CMK (cell line): Measurements from ENCODE around the gene CLDN22.
A peak's percentile ranks its signal among the peaks of the same experiment; 100 is the strongest.

Experiments used
- DNase-seq: peaks from one replicate; pipeline ENCODE4 v3.0.0-alpha.2; 2010; ENCODE audit warnings: low read depth

CLDN22 gene

GRCh38 chr4:183320211-183321059 lies at the start of gene CLDN22:
Gene CLDN22, minus strand, starts transcription at chr4:183320276. Its CDS starts 58 bp downstream, at chr4:183320218.
- no peak for DNase-seq

GRCh38 chr4:183369073-183369472 lies 49.0 kb upstream of the CLDN22 start:
- DNase-seq = no peak

GRCh38 chr4:183366206-183366835 lies 46.2 kb upstream of the CLDN22 start:
- DNase-seq = no peak

- DNase-seq = no peak
Observed at GRCh38 chr4:183364025-183364424, 43.9 kb upstream of the CLDN22 start.

- no peak for DNase-seq
Observed at GRCh38 chr4:183362916-183363542, 43.0 kb upstream of the CLDN22 start.

- DNase-seq = no peak
Observed at GRCh38 chr4:183362036-183362435, 42.0 kb upstream of the CLDN22 start.

GRCh38 chr4:183360161-183360919 lies 40.3 kb upstream of the CLDN22 start:
- no peak for DNase-seq

GRCh38 chr4:183358215-183358755 lies 38.2 kb upstream of the CLDN22 start:
- no peak for DNase-seq

GRCh38 chr4:183356931-183357675 lies 37.0 kb upstream of the CLDN22 start:
- DNase-seq = no peak

GRCh38 chr4:183356173-183356830 lies 36.2 kb upstream of the CLDN22 start:
- DNase-seq = no peak

- DNase-seq = no peak
Observed at GRCh38 chr4:183355405-183355804, 35.3 kb upstream of the CLDN22 start.

- DNase-seq = no peak
Observed at GRCh38 chr4:183354219-183354618, 34.1 kb upstream of the CLDN22 start.

- no peak for DNase-seq
Observed at GRCh38 chr4:183353557-183353956, 33.5 kb upstream of the CLDN22 start.

GRCh38 chr4:183352546-183352945 lies 32.5 kb upstream of the CLDN22 start:
- no peak for DNase-seq

- DNase-seq = no peak
Observed at GRCh38 chr4:183350317-183351071, 30.4 kb upstream of the CLDN22 start.

GRCh38 chr4:183349673-183350072 lies 29.6 kb upstream of the CLDN22 start:
- DNase-seq = no peak

- DNase-seq = peak; percentile 76
Observed at GRCh38 chr4:183348706-183349659, 28.9 kb upstream of the CLDN22 start.

GRCh38 chr4:183348136-183348535 lies 28.1 kb upstream of the CLDN22 start:
- no peak for DNase-seq

- no peak for DNase-seq
Observed at GRCh38 chr4:183347566-183347965, 27.5 kb upstream of the CLDN22 start.
